Activated CD4-positive, alpha-beta T cell treated with anti-CD3 and anti-CD28 coated beads, Interleukin-2, amount 10 ng/mL, durations not matched to agents 24 days and 14 days (primary cell): ENCODE results near the gene KRTAP12-2. TPM values are rescaled to one million over a fixed set of nuclear protein-coding genes. Genes with fewer than 3 reads are reported as not detected.

Experiments used
- DNase-seq: peaks from one replicate; pipeline ENCODE4 v3.0.0; 2022
- H3K27ac Mint-ChIP-seq: one replicate; pipeline ENCODE4 v1.8.0; 2022; ENCODE audit warnings: mild to moderate bottlenecking, mixed read lengths
- H3K27me3 Mint-ChIP-seq: one replicate; pipeline ENCODE4 v1.8.0; 2022; ENCODE audit warnings: mixed read lengths
- H3K36me3 Mint-ChIP-seq: one replicate; pipeline ENCODE4 v1.8.0; 2022; ENCODE audit warnings: low read depth, mild to moderate bottlenecking, mixed read lengths
- H3K4me1 Mint-ChIP-seq: one replicate; pipeline ENCODE4 v1.8.0; 2021; ENCODE audit warnings: mixed read lengths
- H3K4me3 Mint-ChIP-seq: one replicate; pipeline ENCODE4 v1.8.0; 2022; ENCODE audit warnings: mild to moderate bottlenecking, moderate library complexity, mixed read lengths
- H3K9me3 Mint-ChIP-seq: one replicate; pipeline ENCODE4 v1.8.0; 2021; ENCODE audit warnings: mixed read lengths
- intact Hi-C: fragments of 100-400 bp; cut with micrococcal nuclease; formaldehyde crosslinking; loops from one replicate; pipeline ENCODE4 v1.15.1; 2023
- total RNA-seq: library from RNA; stranded (reverse); gene quantifications from 2 replicates; pipeline ENCODE4 v1.2.3, GENCODE V29; 2022

KRTAP12-2 gene
- total RNA-seq, 1 donor from 2014 or later, result not detected

GRCh38 chr21:44657635-44658540 is 8.8 kb downstream of the KRTAP12-2 start, which contains the start of gene KRTAP12-3:
Gene KRTAP12-3, plus strand, starts transcription at chr21:44657932. Its CDS starts 48 bp downstream, at chr21:44657980.
- intact Hi-C loops, result loop anchor here (10.0 kb wide), 1 partner anchor 267 kb away; the partner anchor contains the start of gene ITGB2
- peaks cover 45% of the 10 kb centered on the region for H3K36me3 Mint-ChIP-seq
- peak within 1 kb of the TSS; percentile 56 for H3K4me3 Mint-ChIP-seq
- H3K27me3 Mint-ChIP-seq, result peaks cover 6% of the 10 kb centered on the region
- peak within 1 kb of the TSS; percentile 91 for H3K27ac Mint-ChIP-seq
- peaks cover 44% of the 10 kb centered on the region for H3K4me1 Mint-ChIP-seq
- DNase-seq, result peak; percentile 87
- peaks cover 42% of the 10 kb centered on the region for H3K9me3 Mint-ChIP-seq

- H3K4me1 Mint-ChIP-seq, result peaks cover 44% of the 10 kb centered on the region
- H3K4me3 Mint-ChIP-seq, result peak overlapping the region; percentile 56
- intact Hi-C loops, result loop anchor here (10.0 kb wide), 1 partner anchor 268 kb away; the partner anchor contains the start of gene ITGB2
- H3K27ac Mint-ChIP-seq, result peak overlapping the region; percentile 91
- peaks cover 45% of the 10 kb centered on the region for H3K36me3 Mint-ChIP-seq
- peaks cover 38% of the 10 kb centered on the region for H3K9me3 Mint-ChIP-seq
- DNase-seq, result peak; percentile 56
- H3K27me3 Mint-ChIP-seq, result peaks cover 2% of the 10 kb centered on the region
Observed at GRCh38 chr21:44656868-44657267, 9.9 kb downstream of the KRTAP12-2 start.

GRCh38 chr21:44654576-44655175 is 12.1 kb downstream of the KRTAP12-2 start, which contains the start of gene KRTAP12-4:
Gene KRTAP12-4, minus strand, starts transcription at chr21:44654659. Its CDS starts 45 bp downstream, at chr21:44654614.
- intact Hi-C loops, result loop anchor here (10.0 kb wide), 1 partner anchor 270 kb away; the partner anchor contains the start of gene ITGB2
- H3K4me1 Mint-ChIP-seq, result peaks cover 44% of the 10 kb centered on the region
- peaks cover 30% of the 10 kb centered on the region for H3K9me3 Mint-ChIP-seq
- peak; percentile 59 for DNase-seq
- peak within 1 kb of the TSS; percentile 21 for H3K4me3 Mint-ChIP-seq
- H3K36me3 Mint-ChIP-seq, result peaks cover 42% of the 10 kb centered on the region
- H3K27me3 Mint-ChIP-seq, result no peaks in the 10 kb centered on the region
- H3K27ac Mint-ChIP-seq, result peak within 1 kb of the TSS; percentile 70

- Mint-ChIP-seq H3K4me3 (peak overlapping the region; percentile 21), H3K4me1 (peaks cover 37% of the 10 kb centered on the region), H3K27ac (peak overlapping the region; percentile 47), H3K36me3 (peaks cover 39% of the 10 kb centered on the region), H3K27me3 (no peaks in the 10 kb centered on the region), H3K9me3 (peaks cover 26% of the 10 kb centered on the region)
- intact Hi-C loops, result loop anchor here (10.0 kb wide), 1 partner anchor 271 kb away; the partner anchor contains the start of gene ITGB2
- DNase-seq, result peak; percentile 69
Observed at GRCh38 chr21:44653656-44654575, 12.8 kb downstream of the KRTAP12-2 start.

GRCh38 chr21:44653123-44653522 is 13.6 kb downstream of the KRTAP12-2 start:
- H3K27me3 Mint-ChIP-seq, result no peaks in the 10 kb centered on the region
- no peak overlapping the region for H3K27ac Mint-ChIP-seq
- DNase-seq, result no peak
- H3K4me1 Mint-ChIP-seq, result peaks cover 29% of the 10 kb centered on the region
- H3K9me3 Mint-ChIP-seq, result peaks cover 18% of the 10 kb centered on the region
- H3K36me3 Mint-ChIP-seq, result peaks cover 35% of the 10 kb centered on the region
- no peak overlapping the region for H3K4me3 Mint-ChIP-seq
- intact Hi-C loops, result loop anchor here (10.0 kb wide), 1 partner anchor 272 kb away; the partner anchor contains the start of gene ITGB2

GRCh38 chr21:44650973-44651675 is 15.6 kb downstream of the KRTAP12-2 start:
- peaks cover 15% of the 10 kb centered on the region for H3K36me3 Mint-ChIP-seq
- no peak overlapping the region for H3K27ac Mint-ChIP-seq
- H3K9me3 Mint-ChIP-seq, result peaks cover under 1% of the 10 kb centered on the region
- no peak overlapping the region for H3K4me3 Mint-ChIP-seq
- intact Hi-C loops, result loop anchor here (10.0 kb wide), 1 partner anchor 274 kb away; the partner anchor contains the start of gene ITGB2
- H3K4me1 Mint-ChIP-seq, result peaks cover 12% of the 10 kb centered on the region
- DNase-seq, result no peak
- peaks cover 2% of the 10 kb centered on the region for H3K27me3 Mint-ChIP-seq

- peaks cover 10% of the 10 kb centered on the region for H3K4me1 Mint-ChIP-seq
- H3K4me3 Mint-ChIP-seq, result no peak overlapping the region
- intact Hi-C loops, result loop anchor here (10.0 kb wide), 1 partner anchor 274 kb away; the partner anchor contains the start of gene ITGB2
- no peak overlapping the region for H3K27ac Mint-ChIP-seq
- peaks cover 2% of the 10 kb centered on the region for H3K27me3 Mint-ChIP-seq
- H3K36me3 Mint-ChIP-seq, result peaks cover 10% of the 10 kb centered on the region
- DNase-seq, result no peak
- H3K9me3 Mint-ChIP-seq, result no peaks in the 10 kb centered on the region
Observed at GRCh38 chr21:44650265-44650972, 16.3 kb downstream of the KRTAP12-2 start.

GRCh38 chr21:44649521-44650100 is 17.1 kb downstream of the KRTAP12-2 start:
- Mint-ChIP-seq H3K27me3 (peaks cover 2% of the 10 kb centered on the region), H3K27ac (no peak overlapping the region), H3K4me1 (peaks cover 8% of the 10 kb centered on the region), H3K4me3 (no peak overlapping the region), H3K36me3 (peaks cover 11% of the 10 kb centered on the region), H3K9me3 (peaks cover 5% of the 10 kb centered on the region)
- intact Hi-C loops, result loop anchor here (10.0 kb wide), 1 partner anchor 275 kb away; the partner anchor contains the start of gene ITGB2
- no peak for DNase-seq

- H3K36me3 Mint-ChIP-seq, result peaks cover 7% of the 10 kb centered on the region
- DNase-seq, result no peak
- peaks cover 3% of the 10 kb centered on the region for H3K4me1 Mint-ChIP-seq
- intact Hi-C loops, result no loop called here
- H3K4me3 Mint-ChIP-seq, result no peak overlapping the region
- peaks cover 8% of the 10 kb centered on the region for H3K9me3 Mint-ChIP-seq
- peaks cover 2% of the 10 kb centered on the region for H3K27me3 Mint-ChIP-seq
- no peak overlapping the region for H3K27ac Mint-ChIP-seq
Observed at GRCh38 chr21:44648557-44649311, 18.0 kb downstream of the KRTAP12-2 start.

- H3K36me3 Mint-ChIP-seq, result peaks cover 7% of the 10 kb centered on the region
- no peak overlapping the region for H3K27ac Mint-ChIP-seq
- peaks cover 2% of the 10 kb centered on the region for H3K27me3 Mint-ChIP-seq
- H3K4me3 Mint-ChIP-seq, result no peak overlapping the region
- DNase-seq, result no peak
- peaks cover 2% of the 10 kb centered on the region for H3K4me1 Mint-ChIP-seq
- peaks cover 19% of the 10 kb centered on the region for H3K9me3 Mint-ChIP-seq
- intact Hi-C loops, result no loop called here
Observed at GRCh38 chr21:44647222-44647552, 19.5 kb downstream of the KRTAP12-2 start.
